Endothelial cell of umbilical vein (primary cell): Measurements from ENCODE around the gene PANK2.

Experiments used
- CTCF ChIP-seq, 2 donors: IDR thresholded peaks; 1 replicate in 1 of 2; 2 replicates in 1 of 2; pipeline ENCODE4 v1.5.1; 2011; ENCODE audit warnings: low read length in 2 of 2, mild to moderate bottlenecking in 2 of 2, moderate library complexity in 2 of 2, control low read depth in 1 of 2, inconsistent platforms in 1 of 2, low read depth in 1 of 2; ENCODE audit not compliant: insufficient read depth in 1 of 2; ENCODE audit errors: extremely low read depth in 1 of 2
- GATA2 ChIP-seq: IDR thresholded peaks from 2 replicates; pipeline ENCODE4 v1.7.0; 2011; ENCODE audit warnings: low read depth, mild to moderate bottlenecking, moderate library complexity, mixed read lengths, low read length; ENCODE audit not compliant: insufficient read length, insufficient read depth
- POLR2A ChIP-seq: IDR thresholded peaks from 2 replicates; pipeline ENCODE4 v1.6.1; 2012; ENCODE audit warnings: low read depth, mild to moderate bottlenecking, control low read depth, low read length

- TF ChIP-seq CTCF (IDR thresholded peaks at IDR 0.05; ENCODE audit: extremely low read depth in 1 of 2, insufficient read depth in 1 of 2, low read depth in 1 of 2, low read length in 2 of 2) = no peak
- no peak for TF ChIP-seq POLR2A
- TF ChIP-seq GATA2 = no peak
Observed at GRCh38 chr20:3925113-3925695, 36.0 kb downstream of the PANK2 start.
